OCI-LY7 (cell line): ENCODE data around the gene TBL1XR1. TPM values are rescaled to one million over a fixed set of nuclear protein-coding genes. Genes with fewer than 3 reads are reported as not detected.

Experiments
- BruUV-seq: library from RNA; stranded (reverse); fragments of 400-500 nt; replicated peaks from 2 replicates; lab custom pipeline; 2021; lab: Mats Ljungman, UMichigan
- CTCF ChIA-PET: fragments of 300-600 bp; sonication (Branson Sonifier 250); formaldehyde crosslinking; loops from one replicate; lab custom pipeline; 2022; ENCODE audit warnings: antibody characterized with exemption; ENCODE audit not compliant: unreplicated experiment; lab: Charles Lee
- POLR2A ChIA-PET: fragments of 300-600 bp; sonication (Branson Sonifier 250); formaldehyde crosslinking; loops from one replicate; lab custom pipeline; 2022; ENCODE audit warnings: antibody characterized with exemption; lab: Charles Lee
- DNase-seq: peaks from one replicate; pipeline ENCODE4 v3.0.0-alpha.2; 2015; ENCODE audit warnings: low spot score
- H2AFZ ChIP-seq: fragments of 200-600 bp; sonication (generic), shearing (Covaris generic); 2 replicates; pipeline ENCODE4 v1.6.1; 2014; ENCODE audit warnings: mild to moderate bottlenecking, antibody characterized with exemption, low read length, moderate library complexity
- H3K27ac ChIP-seq: fragments of 200-600 bp; sonication (generic); 2 replicates; pipeline ENCODE4 v1.5.1; 2014; ENCODE audit warnings: mixed run types, low read depth, mild to moderate bottlenecking, moderate library complexity, low read length, inconsistent platforms; ENCODE audit not compliant: poor library complexity, severe bottlenecking
- H3K36me3 ChIP-seq: fragments of 200-600 bp; sonication (generic); 2 replicates; pipeline ENCODE4 v1.6.1; 2014; ENCODE audit warnings: mild to moderate bottlenecking, antibody characterized with exemption, low read length, moderate library complexity, mixed read lengths; ENCODE audit not compliant: insufficient read depth
- H3K4me1 ChIP-seq: fragments of 200-600 bp; sonication (generic); 2 replicates; pipeline ENCODE4 v1.5.1; 2014; ENCODE audit warnings: mild to moderate bottlenecking, low read length; ENCODE audit not compliant: insufficient read depth, poor library complexity, severe bottlenecking
- H3K4me2 ChIP-seq: fragments of 200-600 bp; sonication (generic); 2 replicates; pipeline ENCODE4 v1.6.1; 2014; ENCODE audit warnings: mild to moderate bottlenecking, low read length
- H3K4me3 ChIP-seq: fragments of 200-600 bp; sonication (generic); 2 replicates; pipeline ENCODE4 v1.5.1; 2014; ENCODE audit warnings: mild to moderate bottlenecking, low read depth, low read length; ENCODE audit not compliant: poor library complexity, severe bottlenecking
- H3K79me2 ChIP-seq: fragments of 200-600 bp; sonication (generic); 2 replicates; pipeline ENCODE4 v1.6.1; 2016; ENCODE audit warnings: low read depth, mild to moderate bottlenecking, low read length, moderate library complexity, mixed read lengths; ENCODE audit not compliant: insufficient read depth
- H3K9me2 ChIP-seq: fragments of 200-600 bp; sonication (generic); 2 replicates; pipeline ENCODE4 v1.6.1; 2016; ENCODE audit warnings: mild to moderate bottlenecking, low read length, mixed read lengths; ENCODE audit not compliant: insufficient read depth
- H3K9me3 ChIP-seq: fragments of 200-600 bp; sonication (generic); 2 replicates; pipeline ENCODE4 v1.6.1; 2014; ENCODE audit warnings: mild to moderate bottlenecking, mixed run types, low read length, mixed read lengths
- H4K20me1 ChIP-seq: fragments of 200-600 bp; sonication (generic); 2 replicates; pipeline ENCODE4 v1.6.1; 2014; ENCODE audit warnings: mild to moderate bottlenecking, antibody characterized with exemption, low read length, moderate library complexity, mixed read lengths; ENCODE audit not compliant: insufficient read depth
- CTCF ChIP-seq: fragments of 200-600 bp; sonication (generic); conservative IDR thresholded peaks from 2 replicates; pipeline ENCODE4 v1.5.1; 2014; ENCODE audit warnings: mild to moderate bottlenecking, antibody characterized with exemption, low read length, moderate library complexity, mixed read lengths
- EZH2phosphoT487 ChIP-seq: fragments of 200-600 bp; sonication (generic); IDR thresholded peaks from 2 replicates; pipeline ENCODE4 v1.6.1; 2018; ENCODE audit warnings: low read depth, borderline replicate concordance, mild to moderate bottlenecking, mixed run types, antibody characterized with exemption, low read length, moderate library complexity, mixed read lengths
- intact Hi-C: fragments of 100-400 bp; cut with micrococcal nuclease; formaldehyde crosslinking; loops from one replicate; pipeline ENCODE4 v1.10.0; 2022; ENCODE audit not compliant: unreplicated experiment
- total RNA-seq, 2 experiments: library from RNA; depleted of rRNA in 1 of 2; stranded (reverse); fragments of >200 nt in 1 of 2; shearing (Covaris generic) in 1 of 2; gene quantifications; 2 replicates each; pipeline ENCODE4 v1.2.3, GENCODE V29; 2014 to 2022

TBL1XR1 gene
- total RNA-seq, 2 experiments from 2014 or later = 103 to 158 TPM

GRCh38 chr3:177230641-177231040 is 33.4 kb upstream of the TBL1XR1 start:
- no peak for DNase-seq
- no peaks in the 10 kb centered on the region for H3K36me3 ChIP-seq
- H3K9me2 ChIP-seq = no peaks in the 10 kb centered on the region
- no peak overlapping the region for H3K27ac ChIP-seq
- H2AFZ ChIP-seq = no peak overlapping the region
- peaks cover 3% of the 10 kb centered on the region for H3K4me1 ChIP-seq
- H3K79me2 ChIP-seq = no peaks in the 10 kb centered on the region
- no TSS peak for BruUV-seq
- H4K20me1 ChIP-seq = no peaks in the 10 kb centered on the region
- no peak overlapping the region for H3K4me3 ChIP-seq
- H3K9me3 ChIP-seq = peaks cover 7% of the 10 kb centered on the region; the same call in 1 of the 2 replicates
- ChIA-PET CTCF (no interaction called here), POLR2A (interaction anchor here (0.7 to 1.4 kb wide), 5 partner anchors 13 to 385 kb away, joined by 3 to 7 read pairs (median 4); no protein-coding TSS in a partner anchor)
- no peak overlapping the region for H3K4me2 ChIP-seq
- TF ChIP-seq EZH2phosphoT487 = no peak
- no peak for TF ChIP-seq CTCF
- intact Hi-C loops = no loop called here

DNA sequence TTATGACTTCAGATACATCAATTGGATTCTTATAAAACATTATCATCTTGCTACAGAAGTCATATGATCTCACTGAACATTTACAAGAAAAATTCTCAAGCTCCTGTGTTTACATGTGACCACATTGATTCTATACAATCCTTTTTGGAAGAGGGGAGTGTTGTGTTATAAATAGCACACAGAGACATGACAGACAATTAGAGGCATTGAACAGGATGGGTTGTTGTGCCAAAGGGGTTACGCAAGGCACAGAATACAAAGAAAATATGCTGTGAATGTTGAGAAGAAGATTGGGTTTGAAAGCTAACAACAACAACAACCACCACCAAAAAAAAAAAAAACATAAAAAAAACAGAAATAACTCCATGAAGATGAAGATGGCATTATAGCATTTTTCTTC is 32.5 kb upstream of the TBL1XR1 start:
- Histone ChIP-seq H2AFZ (no peak overlapping the region), H3K27ac (no peak overlapping the region), H3K36me3 (no peaks in the 10 kb centered on the region), H3K4me3 (no peak overlapping the region), H3K9me3 (peaks cover 7% of the 10 kb centered on the region; the same call in 1 of the 2 replicates), H3K4me1 (peaks cover 3% of the 10 kb centered on the region), H3K9me2 (no peaks in the 10 kb centered on the region), H4K20me1 (no peaks in the 10 kb centered on the region), H3K4me2 (no peak overlapping the region), H3K79me2 (no peaks in the 10 kb centered on the region)
- no TSS peak for BruUV-seq
- intact Hi-C loops = no loop called here
- DNase-seq = no peak
- TF ChIP-seq EZH2phosphoT487 = no peak
- no peak for TF ChIP-seq CTCF
- CTCF ChIA-PET = no interaction called here
- POLR2A ChIA-PET = interaction anchor here (0.7 to 1.2 kb wide), 7 partner anchors 14 to 1083 kb away, joined by 3 to 6 read pairs (median 3); no protein-coding TSS in a partner anchor

DNA sequence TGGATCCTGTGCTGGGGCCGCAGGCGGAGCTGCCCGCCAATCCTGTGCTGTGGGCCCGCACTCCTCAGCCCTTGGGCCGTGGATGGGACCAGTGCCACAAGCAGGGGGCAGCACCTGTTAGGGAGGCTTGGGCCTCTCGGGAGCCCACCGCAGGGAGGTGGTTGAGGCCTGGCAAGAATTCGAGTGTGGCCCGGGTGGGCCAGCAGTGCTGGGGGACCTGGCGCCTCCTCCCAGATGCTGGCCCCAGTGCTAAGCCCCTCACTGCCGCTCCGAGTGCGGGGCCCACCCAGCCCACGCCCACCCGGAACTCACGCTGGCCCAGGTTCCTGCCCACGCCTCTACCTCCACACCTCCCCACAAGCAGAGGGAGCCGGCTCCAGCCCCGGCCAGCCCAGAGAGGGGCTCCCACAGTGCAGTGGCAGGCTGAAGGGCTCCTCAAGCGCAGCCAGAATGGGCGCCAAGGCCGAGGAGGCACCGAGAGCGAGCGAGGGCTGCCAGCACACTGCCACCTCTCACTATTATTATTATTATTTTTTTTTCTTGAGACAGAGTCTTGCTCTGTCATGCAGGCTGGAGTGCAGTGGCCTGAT is 31.4 kb upstream of the TBL1XR1 start:
- intact Hi-C loops = no loop called here
- TF ChIP-seq EZH2phosphoT487 = no peak
- H4K20me1 ChIP-seq = no peaks in the 10 kb centered on the region
- H3K9me3 ChIP-seq = peaks cover 7% of the 10 kb centered on the region; the same call in 1 of the 2 replicates
- DNase-seq = no peak
- H2AFZ ChIP-seq = no peak overlapping the region
- no peak overlapping the region for H3K27ac ChIP-seq
- BruUV-seq = no TSS peak
- H3K4me1 ChIP-seq = peaks cover 3% of the 10 kb centered on the region
- ChIA-PET POLR2A (interaction anchor here (0.7 kb wide), 2 partner anchors 17 to 334 kb away, joined by 6 to 7 read pairs; no protein-coding TSS in a partner anchor), CTCF (interaction anchor here (0.7 kb wide), 1 partner anchor 17 kb away, joined by 3 read pairs; no protein-coding TSS in a partner anchor)
- H3K4me2 ChIP-seq = no peak overlapping the region
- no peak overlapping the region for H3K4me3 ChIP-seq
- H3K79me2 ChIP-seq = no peaks in the 10 kb centered on the region
- no peaks in the 10 kb centered on the region for H3K9me2 ChIP-seq
- H3K36me3 ChIP-seq = no peaks in the 10 kb centered on the region
